Epithelial cell of esophagus (primary cell): ENCODE data around the gene DDAH2.
A peak's percentile ranks its signal among the peaks of the same experiment; 100 is the strongest.

Experiments used
- DNase-seq: peaks from one replicate; pipeline ENCODE4 v3.0.0; 2010; ENCODE audit warnings: low read depth
- H3K4me3 ChIP-seq: 2 replicates; pipeline ENCODE4 v1.5.1; 2011; ENCODE audit warnings: mild to moderate bottlenecking, low read length, control low read depth
- CTCF ChIP-seq: IDR thresholded peaks from 2 replicates; pipeline ENCODE4 v1.5.1; 2011; ENCODE audit warnings: low read depth, mild to moderate bottlenecking, low read length, control low read depth, inconsistent platforms; ENCODE audit not compliant: insufficient read depth; ENCODE audit errors: missing control alignments

The DDAH2 gene

GRCh38 chr6:31706599-31706998 is 22.5 kb downstream of the DDAH2 start, which contains the start of gene LY6G6F:
Gene LY6G6F, plus strand, starts transcription at chr6:31706866. Its CDS starts 41 bp downstream, at chr6:31706907.
- no peak for TF ChIP-seq CTCF
- H3K4me3 ChIP-seq, result no peak within 1 kb of the TSS
- DNase-seq, result no peak

GRCh38 chr6:31705931-31706330 is 23.2 kb downstream of the DDAH2 start:
- no peak for TF ChIP-seq CTCF

GRCh38 chr6:31702819-31703716 is 26.0 kb downstream of the DDAH2 start, which contains the start of gene ABHD16A:
Gene ABHD16A, minus strand, starts transcription at chr6:31703324. Its CDS starts 43 bp downstream, at chr6:31703281.
- H3K4me3 ChIP-seq, result peak within 1 kb of the TSS; percentile 97
- DNase-seq, result peak; percentile 99
- TF ChIP-seq CTCF, result no peak

More at GRCh38 chr6:31705931-31706330, 23.2 kb downstream of the DDAH2 start:
- H3K4me3 ChIP-seq, result no peak overlapping the region
- no peak for DNase-seq

- peak overlapping the region; percentile 97 for H3K4me3 ChIP-seq
- DNase-seq, result no peak
- TF ChIP-seq CTCF, result no peak
These were observed 26.7 kb downstream of the DDAH2 start for GRCh38 chr6:31702405-31702818.

GRCh38 chr6:31701666-31702404 is 27.3 kb downstream of the DDAH2 start:
- no peak for DNase-seq
- TF ChIP-seq CTCF, result no peak
- peak overlapping the region; percentile 97 for H3K4me3 ChIP-seq

- H3K4me3 ChIP-seq, result no peak overlapping the region
- no peak for DNase-seq
- no peak for TF ChIP-seq CTCF
These were observed 28.2 kb downstream of the DDAH2 start for GRCh38 chr6:31700740-31701401.
